Measurements from ENCODE around the gene CES3.
"Not testable (repeated sequence)": the region's sequence is repeated elsewhere in the genome, so short reads cannot be mapped to it uniquely, and the experiment has no call there.

The CES3 gene

GRCh38 chr16:66973716-66974115 is 12.7 kb downstream of the CES3 start:
- no peak for DNase-seq

DNA sequence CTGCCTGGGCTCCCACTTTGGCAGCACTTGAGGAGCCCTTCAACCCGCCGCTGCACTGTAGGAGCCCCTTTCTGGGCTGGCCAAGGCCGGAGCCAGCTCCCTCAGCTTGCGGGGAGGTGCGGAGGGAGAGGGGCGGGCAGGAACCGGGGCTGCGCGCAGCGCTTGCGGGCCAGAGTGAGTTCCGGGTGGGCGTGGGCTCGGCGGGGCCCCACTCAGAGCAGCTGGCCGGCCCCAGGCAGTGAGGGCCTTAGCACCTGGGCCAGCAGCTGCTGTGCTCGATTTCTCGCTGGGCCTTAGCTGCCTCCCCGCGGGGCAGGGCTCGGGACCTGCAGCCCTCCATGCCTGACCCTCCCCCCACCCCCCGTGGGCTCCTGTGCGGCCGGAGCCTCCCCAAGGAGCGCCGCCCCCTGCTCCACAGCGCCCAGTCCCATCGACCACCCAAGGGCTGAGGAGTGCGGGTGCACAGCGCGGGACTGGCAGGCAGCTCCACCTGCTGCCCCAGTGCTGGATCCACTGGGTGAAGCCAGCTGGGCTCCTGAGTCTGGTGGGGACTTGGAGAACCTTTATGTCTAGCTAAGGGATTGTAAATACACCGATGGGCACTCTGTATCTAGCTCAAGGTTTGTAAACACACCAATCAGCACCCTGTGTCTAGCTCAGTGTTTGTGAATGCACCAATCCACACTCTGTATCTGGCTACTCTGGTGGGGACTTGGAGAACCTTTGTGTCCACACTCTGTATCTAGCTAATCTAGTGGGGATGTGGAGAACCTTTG is 13.3 kb downstream of the CES3 start:
- not testable (repeated sequence) for DNase-seq

GRCh38 chr16:66974932-66975246 is 13.8 kb downstream of the CES3 start:
- not testable (repeated sequence) for DNase-seq

- no peak for DNase-seq
Measured at GRCh38 chr16:66975302-66975893, 14.3 kb downstream of the CES3 start.

DNA sequence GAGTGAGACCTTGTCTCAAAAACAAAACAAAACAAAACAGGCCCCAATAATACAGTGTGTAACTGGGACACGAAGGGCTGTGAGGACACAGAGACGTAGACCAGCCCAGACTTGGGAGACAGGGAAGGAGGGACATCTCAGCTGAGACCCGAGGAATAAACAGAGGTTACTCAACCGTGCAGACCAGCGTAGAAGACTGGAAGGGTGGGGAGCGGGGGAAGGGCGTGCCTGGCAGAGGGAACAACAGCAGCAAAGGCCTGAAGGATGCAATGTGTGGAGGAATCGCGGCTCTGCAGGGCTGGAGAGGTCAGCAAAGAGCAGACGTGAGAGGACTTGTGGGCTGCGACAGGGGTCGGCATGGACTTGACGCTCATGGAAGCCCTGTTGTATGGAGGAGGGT is 15.7 kb downstream of the CES3 start:
- DNase-seq, result no peak

GRCh38 chr16:66977341-66978113 is 16.5 kb downstream of the CES3 start:
- DNase-seq, result peak; percentile 97

- no peak for DNase-seq
Measured at GRCh38 chr16:66979011-66979717, 18.1 kb downstream of the CES3 start.

- no peak for DNase-seq
Measured at GRCh38 chr16:66983033-66983432, 22.0 kb downstream of the CES3 start.

DNA sequence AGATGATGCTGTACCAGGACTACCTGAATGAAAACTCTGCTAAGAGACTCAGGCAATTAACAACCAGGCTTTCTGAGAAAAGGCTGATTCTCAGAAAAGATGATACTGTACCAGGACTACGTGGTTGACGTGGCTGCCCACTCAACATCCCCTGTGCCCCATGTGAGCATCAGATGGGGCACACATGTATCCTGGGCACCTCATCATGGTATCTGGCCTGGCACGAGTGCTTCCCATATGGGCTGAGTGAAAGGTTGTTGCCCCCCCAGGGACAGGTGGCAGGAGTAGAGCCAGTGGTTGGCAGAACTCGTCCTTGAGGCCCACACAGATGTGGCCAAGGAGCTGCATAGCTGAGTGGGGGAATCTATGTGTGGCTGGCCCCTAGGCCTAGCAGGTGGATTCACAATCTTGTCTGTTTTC is 23.8 kb downstream of the CES3 start:
- DNase-seq, result peak; percentile 86

DNA sequence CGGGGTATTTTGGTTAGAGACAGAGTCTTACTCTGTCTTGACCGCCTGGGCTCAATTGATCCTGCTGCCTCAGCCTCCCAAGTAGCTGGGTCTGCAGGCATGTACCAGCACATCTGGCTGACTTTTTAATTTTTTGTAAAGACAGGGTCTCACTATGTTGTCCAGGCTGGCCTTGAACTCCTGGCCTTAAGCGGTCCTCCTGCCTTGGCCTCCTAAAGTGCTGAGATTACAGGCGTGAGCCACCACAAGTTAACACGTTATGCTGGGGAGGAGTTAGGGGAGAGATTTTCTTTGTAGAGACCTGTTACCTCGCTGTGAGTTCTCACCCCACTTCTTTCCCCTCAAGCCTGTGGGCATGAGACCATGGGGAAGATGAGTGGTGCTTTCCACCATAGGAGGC is 25.5 kb downstream of the CES3 start:
- DNase-seq, result no peak

DNA sequence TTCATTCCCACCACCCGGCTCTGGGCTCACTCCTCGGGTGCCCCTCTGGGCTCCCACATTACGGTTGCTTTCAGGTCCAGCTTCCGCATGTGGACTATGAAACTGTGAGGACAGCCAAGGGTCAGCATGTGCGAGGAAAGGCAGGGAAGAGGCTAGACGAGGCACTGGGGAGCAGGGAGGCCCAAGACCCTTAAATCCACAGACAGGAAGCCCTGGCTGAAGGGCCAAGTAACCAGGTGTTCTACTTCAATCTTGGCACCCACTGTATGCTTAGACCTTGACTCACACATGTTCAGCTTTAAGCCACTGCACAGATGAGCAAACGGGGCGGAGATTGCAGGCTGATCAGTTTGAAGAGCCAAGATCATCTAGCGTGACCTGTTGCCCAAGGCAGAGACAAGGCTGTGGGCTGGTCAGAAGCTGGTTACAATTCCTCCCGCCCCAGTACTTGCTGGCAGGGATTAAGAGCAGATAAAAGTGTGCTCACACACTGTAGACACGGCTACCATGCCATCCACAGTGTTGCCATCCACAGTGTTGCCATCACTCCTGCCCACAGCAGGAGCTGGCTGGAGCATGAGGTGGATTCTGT is 27.2 kb downstream of the CES3 start, which contains the start of gene CES4A:
TSS of gene CES4A (plus strand) at position 393 of the 592 bp plus-strand sequence. CDS start at position 577, 184 bp downstream.
- no peak for DNase-seq

DNA sequence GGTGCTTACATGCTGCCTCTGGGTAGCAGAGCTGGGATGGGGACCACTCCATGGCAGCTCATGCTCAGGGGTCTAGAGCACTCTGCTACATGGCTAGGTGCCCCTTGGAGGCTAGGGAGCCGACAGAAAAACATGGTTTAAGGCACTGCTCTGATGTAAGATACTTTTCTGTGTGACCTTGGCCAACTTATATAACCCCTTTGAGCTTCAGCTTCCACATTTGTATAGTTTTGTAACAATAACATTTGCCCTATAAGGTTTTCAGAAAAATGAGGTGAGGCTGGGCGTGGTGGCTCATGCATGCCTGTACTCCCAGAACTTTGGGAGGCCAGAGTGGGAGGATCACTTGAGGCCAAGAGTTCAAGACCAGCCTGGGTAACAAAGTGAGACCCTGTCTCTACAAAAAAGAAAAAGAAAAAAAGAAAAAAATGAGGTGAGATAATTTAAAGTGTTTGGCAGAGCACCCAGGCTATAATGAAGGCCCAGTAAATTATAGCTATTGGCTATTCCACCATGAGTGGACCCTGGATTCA is 30.5 kb downstream of the CES3 start:
- no peak for DNase-seq

- DNase-seq, result not testable (repeated sequence)
Measured at GRCh38 chr16:66993558-66993957, 32.5 kb downstream of the CES3 start.

DNA sequence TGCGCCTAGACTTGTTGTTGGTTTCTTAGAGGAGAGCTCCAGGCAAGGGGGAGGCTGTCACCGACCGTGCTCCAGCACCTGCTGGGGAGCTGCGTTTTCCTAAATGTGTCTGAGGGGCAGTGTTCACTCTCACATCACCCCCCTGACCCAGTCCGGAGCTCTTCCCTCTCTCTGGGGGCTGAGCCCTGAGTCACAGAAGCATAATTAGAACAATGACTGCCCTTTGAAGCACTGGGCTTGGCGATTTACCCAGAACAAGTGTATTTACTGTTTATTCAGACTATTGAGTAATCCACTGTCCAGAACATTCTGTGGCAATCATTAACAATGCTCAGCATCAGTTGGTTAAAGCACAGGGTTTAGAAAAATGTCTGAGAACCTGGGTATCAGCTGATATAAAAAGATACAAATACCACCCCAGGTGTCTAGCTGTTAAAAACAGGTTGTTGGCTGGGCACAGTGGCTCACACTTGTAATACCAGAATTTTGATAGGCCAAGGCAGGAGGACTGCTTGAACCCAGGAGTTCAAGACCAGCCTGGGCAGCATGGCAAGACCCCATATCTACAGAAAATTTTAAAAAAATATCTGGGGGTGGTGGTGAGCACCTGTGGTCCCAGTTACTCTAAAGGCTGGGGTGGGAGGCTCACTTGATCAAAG is 35.4 kb downstream of the CES3 start:
- DNase-seq, result no peak

GRCh38 chr16:66996983-66997358 is 35.9 kb downstream of the CES3 start:
- DNase-seq, result no peak

DNA sequence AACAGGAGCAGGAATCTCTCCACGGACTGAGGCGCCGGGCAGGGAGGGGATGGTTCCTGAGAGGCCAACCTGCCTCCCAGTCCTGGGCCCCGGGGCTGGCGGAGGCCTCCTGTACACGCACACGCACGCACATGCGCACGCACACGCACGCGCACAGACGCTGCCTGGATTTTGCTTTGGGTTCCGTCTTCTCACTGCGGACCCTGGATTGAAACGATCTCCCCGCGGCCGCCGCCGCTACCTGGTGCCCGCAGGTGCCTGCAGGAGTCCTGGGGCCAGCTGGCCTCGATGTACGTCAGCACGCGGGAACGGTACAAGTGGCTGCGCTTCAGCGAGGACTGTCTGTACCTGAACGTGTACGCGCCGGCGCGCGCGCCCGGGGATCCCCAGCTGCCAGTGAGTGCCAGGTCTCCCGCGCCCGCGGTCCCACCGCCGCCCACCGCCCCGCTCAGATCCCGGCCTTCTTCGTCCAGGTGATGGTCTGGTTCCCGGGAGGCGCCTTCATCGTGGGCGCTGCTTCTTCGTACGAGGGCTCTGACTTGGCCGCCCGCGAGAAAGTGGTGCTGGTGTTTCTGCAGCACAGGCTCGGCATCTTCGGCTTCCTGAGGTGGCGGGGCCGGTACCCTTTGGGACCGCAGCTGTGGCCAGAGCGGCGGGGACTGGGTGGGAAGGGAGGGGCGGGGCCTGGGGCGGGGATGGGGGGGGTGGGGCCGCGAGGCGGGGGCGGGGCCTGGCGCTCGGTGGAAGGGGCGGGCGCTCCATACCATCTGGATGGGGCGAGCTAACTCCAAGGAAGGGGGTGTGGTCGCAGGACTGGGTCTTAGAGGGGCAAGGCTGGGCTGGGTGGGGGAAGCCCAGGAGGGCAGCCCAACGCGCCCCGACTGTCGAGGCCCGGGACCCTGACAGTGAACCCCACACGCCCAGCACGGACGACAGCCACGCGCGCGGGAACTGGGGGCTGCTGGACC is 39.6 kb downstream of the CES3 start:
- peak; percentile 81 for DNase-seq

DNA sequence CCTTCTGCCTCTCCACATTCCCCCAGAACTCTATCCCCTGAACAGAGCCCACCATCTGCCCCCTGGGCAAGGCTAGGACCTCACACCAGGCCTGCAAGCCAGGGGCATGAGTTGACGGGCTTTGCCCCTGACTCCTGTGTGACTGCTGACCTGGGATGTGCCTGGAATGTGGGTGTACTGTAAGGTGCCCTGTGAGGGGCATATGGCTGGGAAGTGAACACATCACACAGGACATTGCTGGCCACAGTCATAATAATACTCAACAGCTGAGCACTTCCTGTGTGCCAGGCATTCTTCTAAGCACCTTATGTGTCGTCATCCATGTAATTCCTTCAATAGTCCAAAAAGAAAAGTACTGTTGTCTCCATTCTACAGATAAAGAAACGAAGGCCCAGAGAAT is 40.7 kb downstream of the CES3 start:
- DNase-seq, result no peak

- DNase-seq, result no peak
Measured at GRCh38 chr16:67006930-67007658, 46.0 kb downstream of the CES3 start.

DNA sequence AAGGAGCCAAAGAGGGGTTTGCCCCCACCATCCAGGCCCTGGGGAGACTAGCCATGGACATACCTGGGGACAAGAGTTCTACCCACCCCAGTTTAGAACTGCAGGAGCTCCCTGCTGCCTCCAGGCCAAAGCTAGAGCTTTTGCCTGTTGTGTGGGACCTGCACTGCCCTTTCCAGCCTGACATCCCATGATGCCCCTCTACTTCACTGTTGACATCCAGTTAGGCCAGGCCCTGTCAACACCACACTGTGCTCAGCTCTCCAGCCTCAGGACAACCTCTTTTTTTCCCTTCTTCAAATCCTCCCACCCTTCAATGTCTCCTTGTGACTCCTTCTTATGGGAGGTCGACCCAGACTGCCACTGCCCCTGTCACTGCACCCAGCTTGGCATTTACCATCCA is 48.1 kb downstream of the CES3 start:
- DNase-seq, result no peak

DNA sequence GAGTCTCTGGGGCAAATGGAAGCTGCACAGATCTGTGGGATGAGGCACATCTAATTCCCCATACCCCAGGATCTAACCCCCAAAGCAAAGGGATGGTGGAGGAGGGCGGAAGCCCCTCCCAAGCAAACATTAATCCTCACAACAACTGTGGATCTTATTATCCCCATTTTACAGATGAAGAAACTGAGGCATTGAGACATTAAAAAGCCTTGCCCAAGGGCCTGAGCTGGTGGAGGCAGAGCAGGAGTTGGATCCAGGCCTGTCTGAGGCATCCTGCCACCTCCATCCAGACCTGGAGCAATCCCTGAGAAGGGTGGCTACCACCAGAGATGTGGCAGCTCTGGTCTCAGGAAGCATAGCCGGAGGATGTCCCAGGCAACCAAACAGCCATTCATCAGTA is 50.2 kb downstream of the CES3 start:
- DNase-seq, result no peak

Data from activated CD8-positive, alpha-beta memory T cell treated with anti-CD3 and anti-CD28 coated beads for 24 hours (primary cell).